Activated CD4-positive, alpha-beta T cell treated with anti-CD3 and anti-CD28 coated beads for 24 hours (primary cell): Measurements from ENCODE around the gene CADM2.

Experiments used
- DNase-seq, 2 donors: peaks; one replicate each; pipeline ENCODE4 v3.0.0-alpha.2; 2020; ENCODE audit warnings: low read depth in 2 of 2

Gene CADM2

DNA sequence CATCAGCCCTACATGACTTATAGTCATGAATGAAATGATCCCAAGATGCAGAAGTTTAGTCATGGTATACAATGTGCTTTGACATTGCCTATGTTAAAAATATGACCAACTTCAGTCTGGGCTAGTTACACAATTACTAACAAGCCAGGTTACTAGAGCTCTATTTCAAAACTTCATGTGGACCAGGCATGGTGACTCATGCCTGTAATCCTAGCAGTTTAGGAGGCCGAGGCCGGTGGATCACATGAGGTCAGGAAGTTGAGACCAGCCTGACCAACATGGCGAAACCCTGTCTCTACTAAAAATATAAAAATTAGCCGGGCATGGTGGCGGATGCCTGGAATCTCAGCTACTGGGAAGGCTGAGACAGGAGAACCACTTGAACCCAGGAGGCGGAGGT, 613.0 kb downstream of the CADM2 start:
- DNase-seq, result no peak

DNA sequence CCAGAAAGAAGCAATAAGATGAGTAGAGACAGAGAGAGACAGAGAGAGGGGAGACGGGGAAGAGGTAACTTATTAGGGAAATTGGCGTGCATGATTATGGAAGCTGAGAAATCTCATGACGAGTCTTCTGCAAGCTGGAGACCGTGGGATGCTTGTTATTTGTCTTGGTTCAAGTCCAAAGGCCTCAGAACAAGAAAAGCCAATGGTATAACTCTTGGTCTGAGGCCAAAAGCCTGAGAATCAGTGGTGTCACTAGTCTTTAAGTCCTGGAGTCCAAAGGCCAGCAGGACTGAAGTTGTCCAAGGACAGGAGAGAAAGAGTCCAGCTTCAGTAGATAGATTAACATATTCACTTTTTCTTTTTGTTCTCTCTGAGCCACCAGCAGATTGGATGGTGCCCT, 613.6 kb downstream of the CADM2 start:
- no peak for DNase-seq

DNA sequence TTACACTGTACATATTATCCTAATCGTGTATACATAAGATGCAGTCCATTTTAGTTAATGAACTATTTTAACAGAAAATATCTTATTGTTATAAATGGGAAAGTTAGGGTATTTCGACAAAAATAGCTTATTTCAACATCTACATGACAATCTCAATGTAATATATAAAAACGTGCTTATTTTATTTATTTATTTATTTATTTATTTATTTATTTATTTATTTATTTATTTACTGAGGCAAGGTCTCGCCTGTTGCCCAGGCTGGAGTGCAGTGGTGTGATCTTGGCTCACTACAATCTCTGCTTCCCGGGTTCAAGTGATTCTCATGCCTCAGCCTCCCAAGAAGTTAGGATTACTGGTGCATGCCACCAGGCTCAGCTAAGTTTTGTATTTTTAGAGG, 614.2 kb downstream of the CADM2 start:
- no peak for DNase-seq

DNA sequence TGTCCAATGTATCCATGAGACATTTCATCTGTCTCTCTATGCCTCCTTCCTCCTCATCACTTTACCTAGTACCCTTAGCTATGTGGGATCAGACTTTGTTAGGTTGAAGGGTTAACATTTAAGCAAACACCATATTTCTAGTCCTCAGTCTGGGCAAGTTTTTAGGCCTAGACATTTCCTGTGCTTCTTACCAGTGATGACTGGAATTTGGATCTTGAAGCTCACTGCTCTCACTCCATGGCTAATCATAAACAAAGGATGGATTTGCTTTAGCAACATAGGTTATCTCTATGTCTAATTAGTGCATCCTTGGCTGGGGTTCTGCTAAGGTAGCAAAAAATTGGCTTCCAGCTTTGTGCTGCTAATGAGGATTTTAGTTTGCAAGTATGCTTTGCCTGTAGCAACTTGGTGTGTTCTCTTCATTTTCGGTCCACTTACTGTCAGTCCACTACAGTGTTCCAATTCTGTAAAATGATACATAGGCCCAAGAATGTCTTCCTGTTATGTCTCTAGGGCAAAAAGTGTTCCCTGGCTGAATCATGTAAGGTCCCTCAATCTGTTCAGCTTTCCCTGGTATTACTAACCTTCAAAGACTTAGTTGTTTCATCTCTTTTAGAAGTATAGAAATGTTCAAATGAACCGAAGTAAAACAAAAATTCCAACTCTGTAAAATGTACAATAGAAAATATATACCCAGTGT, 615.4 kb downstream of the CADM2 start:
- DNase-seq, result no peak

DNA sequence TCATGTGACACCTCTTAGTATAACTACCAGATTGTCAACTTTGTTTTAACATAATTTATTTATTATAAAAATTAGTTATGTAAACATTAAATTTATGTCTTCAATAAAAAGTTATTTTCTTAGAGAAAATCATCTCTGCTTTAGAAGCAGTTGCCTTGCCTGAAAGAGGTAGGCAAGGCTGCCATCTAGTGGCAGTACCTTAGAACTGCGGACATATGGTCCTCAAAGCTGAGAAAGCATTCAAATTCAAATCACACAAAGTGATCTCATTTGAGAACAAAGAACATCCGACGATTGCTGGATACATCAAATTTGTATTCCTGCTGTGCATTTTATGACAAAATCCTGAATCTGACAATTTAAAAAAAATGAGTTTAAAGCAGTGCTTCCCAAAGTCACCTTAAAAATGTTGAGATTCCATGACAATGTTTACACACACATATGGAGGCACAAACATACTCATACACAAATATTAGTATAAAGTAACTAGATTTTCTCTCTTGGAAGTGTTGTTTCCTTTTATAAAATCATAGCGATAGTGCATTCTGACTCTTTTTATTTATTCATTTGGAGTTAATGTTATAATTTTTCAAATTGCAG, 617.4 kb downstream of the CADM2 start:
- peak; percentile 3 to 13 for DNase-seq

DNA sequence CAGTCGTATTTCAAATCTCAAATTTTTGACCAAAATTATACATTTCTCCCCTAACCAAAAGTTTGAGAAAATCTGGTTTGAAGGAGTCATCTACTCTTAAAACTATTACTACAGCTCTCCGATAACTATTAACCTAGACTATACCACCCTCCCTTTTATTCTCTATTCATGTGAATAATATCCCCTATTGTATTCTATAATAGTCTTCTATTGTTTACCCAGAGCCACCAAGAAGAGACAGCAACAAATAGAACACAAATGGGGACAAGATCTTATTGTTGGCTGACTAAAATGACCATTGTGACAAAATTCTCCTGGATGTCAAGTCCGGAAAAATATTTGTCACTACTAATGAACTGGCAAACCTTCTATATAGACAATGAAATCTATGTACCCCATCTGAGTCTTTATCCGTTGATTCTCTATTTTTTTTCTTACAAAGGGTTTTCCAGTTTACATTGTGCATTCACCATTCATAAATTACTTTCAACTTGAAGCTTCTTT, 618.0 kb downstream of the CADM2 start:
- DNase-seq, result no peak

DNA sequence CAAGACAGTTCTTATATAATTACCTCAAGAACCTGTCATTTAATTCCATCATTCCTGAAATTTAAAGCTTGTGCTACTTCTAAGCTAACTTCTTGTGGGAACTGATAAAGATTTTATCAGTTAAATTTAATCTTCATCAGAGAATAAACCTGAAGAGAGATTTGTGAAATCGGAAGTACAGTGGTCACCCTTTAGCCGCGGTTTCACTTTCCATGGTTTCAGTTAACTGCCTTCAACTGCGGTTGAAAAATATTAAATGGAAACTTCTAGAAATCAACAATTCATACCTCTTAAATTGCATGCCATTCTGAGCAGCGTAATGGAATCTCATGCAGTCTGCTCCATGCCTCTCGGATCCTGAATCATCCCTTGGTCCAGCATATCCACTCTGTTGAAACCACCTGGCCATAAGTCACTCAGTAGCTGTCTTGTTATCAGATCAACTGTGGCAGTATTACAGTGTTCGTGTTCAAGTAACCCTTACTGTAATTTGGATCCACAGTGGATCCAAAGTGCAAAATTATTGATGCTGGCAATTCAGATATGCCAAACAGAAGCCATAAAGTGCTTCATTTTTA, 626.1 kb downstream of the CADM2 start:
- DNase-seq, result no peak

DNA sequence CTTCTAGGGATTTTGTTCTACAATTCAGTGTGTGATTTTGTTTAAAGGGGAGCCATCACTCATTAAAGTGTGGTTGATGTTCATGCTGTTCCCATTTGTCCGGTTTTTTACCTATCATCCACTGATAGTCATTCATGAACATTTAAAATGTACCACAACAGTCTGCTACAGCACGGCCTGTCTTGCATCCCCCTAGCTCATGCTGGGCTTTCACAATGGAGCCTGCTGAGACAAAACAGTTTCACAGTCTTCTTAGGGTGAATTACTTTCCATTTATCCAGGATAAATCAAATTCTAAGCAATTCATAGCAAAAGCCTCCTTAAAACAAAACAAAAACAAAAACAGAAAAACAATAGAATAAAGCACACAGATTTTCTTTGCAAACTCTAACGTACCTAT, 627.2 kb downstream of the CADM2 start:
- no peak for DNase-seq

DNA sequence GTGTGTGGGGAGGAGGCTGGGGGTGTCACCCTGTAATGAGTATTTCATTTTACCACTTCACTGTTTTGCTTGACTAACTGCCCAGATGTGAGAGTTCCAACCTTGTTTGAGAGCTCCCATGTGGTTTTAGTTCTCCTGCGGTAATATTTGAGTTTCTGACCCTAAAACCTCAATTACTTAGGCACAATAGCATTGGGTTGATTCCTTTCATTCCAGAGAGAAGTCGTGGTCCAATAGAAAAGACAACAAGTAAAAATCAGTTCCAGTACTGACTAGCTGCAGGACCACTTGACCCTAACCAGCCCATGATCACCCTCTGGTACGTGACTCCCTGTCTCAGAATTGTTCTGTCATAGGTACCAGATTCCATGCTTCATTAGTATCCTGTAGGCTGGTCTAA, 630.4 kb downstream of the CADM2 start:
- DNase-seq, result no peak

DNA sequence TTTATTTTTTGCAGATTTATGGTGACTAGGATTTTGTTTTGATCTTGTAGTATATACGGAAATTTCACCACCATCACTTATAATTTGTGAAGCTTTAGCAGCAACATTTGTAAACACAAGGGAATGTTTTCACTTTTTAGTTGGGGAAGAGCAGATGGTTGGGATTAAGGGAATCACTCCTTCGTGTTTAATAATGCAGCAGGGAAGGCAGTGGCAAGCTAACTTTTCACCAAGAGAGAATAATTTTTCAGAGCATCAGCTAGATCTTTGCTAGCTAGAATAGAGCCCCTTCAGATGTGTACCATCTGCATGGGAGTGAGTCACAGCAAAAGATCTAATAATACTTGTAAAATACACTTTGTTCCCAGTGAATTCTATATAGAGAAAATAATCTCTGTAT, 632.7 kb downstream of the CADM2 start:
- no peak for DNase-seq

DNA sequence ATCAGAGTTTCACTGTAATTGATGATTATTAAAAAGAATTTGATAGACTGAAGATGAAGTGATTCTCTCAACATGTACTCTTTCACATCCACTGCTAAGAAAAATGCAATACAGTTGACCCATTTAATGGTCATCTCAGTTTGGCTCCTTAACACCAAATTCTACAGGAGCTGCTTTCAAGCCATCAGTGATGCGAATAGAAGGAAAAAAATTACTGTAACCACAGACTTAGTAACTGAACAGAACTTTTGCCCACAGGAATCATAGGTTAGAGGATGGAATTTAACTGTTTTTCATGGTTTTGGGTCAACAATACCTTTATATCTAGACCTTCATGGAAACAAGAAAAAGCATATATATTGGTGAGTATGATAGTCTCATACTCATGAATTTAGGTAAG, 633.5 kb downstream of the CADM2 start:
- DNase-seq, result no peak

DNA sequence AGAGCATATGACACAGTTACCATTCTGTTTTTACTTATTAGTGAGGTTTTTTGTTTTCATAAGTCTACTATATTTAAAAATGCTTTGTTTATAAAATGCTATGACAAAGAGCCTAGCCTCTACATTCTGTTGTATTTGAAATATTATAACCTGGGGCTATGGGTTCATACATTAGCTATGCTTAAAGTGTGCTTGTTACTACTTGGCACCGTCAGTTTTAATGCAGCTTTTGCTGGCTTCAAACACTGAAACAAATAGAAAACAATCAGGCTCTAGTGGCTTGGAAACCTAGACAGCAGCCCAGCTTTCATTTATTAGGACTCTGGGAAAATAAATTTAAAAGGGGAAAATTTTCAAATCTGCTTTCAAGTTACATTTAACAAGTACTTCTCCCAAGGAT, 635.9 kb downstream of the CADM2 start:
- DNase-seq, result no peak

DNA sequence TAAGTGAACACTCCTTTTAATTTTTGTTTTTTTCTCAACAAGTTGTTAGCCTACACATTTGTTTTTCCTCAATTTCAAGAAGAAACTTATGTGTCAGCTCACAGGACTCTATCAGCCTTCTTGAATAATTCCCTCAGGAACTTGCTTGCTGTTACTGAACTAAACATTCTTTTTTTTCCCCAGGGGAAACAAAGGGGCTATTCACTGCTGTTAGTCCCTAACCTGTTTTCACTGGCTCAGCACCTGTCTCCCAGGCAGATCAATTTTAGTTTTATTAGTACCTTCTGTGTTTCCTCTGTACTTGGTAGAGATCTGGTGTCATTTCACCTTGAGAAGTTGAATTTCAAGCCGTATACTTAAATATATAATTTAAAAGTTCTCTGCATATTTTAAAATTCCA, 644.6 kb downstream of the CADM2 start:
- no peak for DNase-seq

DNA sequence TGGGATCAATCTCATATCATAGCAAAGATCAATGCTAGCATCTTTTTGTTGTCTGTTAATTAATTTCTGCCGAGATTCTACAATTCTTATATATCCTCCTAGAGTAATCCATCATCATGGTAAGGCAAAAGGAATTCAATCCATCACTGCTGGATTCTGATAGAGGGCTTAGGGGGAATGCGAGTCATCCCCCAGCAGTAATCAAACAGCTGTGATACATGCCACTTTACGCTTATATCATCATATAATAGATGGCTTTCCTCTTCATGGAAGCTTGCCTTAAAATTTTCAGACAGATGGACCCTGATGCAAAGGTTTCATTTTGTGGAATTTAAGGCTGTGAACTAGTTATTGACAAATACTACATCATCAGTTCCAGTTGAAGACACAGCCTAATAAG, 645.9 kb downstream of the CADM2 start:
- DNase-seq, result no peak

DNA sequence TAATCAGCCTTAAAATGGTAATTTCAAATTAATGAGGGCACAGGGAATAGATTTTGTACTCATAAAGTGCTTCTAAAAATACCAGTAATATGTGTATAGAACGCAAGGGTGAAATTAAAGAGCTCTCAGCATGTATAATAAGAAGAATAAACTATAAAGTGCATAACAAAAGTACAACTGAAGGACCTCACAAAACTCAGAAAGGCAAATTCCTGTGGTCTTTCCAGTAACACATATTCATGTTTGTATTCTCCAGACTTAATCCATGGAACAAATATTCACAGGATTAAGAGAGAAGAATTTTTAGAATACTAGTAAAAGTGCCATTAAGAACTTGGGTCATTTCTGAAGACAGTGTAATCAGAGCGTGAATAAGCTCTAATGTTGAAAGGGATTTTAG, 646.3 kb downstream of the CADM2 start:
- DNase-seq, result no peak

DNA sequence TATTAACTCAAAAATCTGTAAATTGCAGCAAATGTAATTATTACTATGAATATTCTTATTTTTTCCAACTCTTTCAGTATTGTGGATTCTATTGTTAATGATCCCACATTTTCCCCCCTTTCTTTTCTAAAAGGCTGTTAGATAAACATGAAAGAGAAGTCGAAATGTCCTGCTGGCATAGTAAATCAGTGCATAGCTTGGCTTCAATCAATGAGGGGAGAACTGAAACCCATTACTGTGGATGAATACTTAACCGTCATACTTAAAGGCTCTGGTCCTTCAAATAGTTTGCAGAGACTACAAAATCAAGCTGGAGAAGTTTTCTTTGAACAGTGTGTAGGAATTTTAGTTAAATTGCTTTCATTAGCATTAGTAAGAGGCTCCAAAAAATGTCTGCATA, 667.9 kb downstream of the CADM2 start:
- DNase-seq, result no peak

DNA sequence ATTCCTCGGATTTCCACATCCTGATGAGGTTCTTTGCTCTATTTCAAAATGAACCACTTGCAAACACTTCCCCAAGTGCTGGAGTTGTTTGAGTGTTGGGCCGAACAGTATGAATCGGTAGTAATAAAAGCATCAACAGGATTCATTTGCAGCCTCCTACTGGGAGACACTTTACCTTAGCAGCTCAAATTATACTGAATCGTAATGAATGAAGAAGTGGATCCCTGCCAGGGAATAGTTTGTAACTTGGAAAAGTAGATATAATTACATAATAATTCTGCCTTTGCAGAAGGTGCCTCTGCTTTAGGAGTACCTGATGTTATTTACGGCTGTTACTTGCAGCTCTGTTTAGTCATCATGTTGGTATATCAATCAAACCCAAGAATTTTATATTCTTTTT, 669.1 kb downstream of the CADM2 start:
- no peak for DNase-seq

DNA sequence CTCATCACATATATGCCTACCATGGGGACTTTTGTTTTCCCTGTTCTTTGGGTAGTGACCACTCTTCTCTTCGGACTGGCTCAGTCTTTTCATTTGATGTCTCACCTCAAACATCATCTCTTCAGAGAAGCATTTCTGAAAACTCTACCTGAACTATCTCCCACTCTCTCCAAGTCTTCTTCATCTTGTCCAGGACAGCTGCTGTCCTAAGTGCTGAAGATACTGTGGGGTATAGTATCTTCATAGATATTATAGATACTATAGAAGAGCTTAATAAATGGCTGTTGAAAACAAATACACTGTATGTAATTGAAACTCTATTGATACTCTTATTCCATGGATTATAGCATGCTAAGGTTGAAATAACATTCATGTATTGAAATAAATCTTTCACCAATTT, 672.3 kb downstream of the CADM2 start:
- DNase-seq, result no peak

DNA sequence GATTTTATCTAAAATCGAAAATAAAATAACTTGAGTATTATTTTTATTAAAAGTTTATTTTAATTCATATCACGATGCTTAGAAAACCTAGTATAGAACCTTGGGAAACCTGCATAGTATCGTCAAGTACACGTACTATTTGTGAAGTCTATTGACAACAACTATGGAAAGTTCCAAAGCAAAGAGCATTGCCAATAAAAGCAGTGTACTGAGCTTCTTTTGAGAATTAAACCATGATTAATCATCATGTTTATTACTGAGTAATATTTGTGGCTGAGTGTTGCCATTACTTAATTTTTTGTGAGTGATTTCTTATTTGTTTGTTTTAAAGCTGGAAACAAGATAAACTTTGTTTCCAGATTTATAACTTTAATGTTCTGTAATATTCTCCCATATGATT, 674.1 kb downstream of the CADM2 start:
- DNase-seq, result no peak

DNA sequence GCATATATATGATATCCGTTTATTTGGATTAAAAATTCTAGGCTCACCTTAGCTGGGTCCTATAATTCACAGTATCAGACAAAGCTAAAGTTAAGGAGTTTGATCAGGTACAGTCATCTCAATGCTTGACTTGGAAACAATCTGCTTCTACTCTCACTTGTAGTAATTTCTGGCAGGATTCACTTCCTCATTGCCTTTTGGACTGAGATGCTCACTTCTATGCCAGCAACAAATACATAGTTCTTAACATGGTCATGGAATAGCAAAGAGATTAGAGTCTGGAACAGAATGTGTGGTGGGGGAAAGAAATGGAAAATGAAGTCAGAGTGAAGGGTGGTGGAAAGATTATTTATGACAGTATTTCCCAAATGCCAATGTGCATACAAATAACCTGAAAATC, 693.6 kb downstream of the CADM2 start:
- no peak for DNase-seq

DNA sequence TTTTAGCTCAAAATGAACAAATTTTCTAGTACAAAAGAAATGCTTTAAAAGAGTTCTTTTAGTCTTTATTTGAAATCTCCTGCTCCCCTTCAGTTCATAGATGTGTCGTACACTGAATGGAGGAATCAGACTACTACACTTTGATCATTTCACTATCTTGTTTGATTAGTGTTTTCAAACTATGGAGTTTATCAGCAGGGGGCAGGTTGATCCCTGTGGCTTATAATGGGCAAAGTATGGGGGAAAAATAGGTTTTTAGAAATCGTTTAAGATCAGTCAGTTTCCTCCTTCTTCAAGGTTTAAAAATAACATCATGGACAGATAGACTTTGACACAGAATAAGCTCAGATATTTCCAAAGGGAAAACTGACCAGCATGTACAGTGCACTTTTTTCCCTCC, 701.7 kb downstream of the CADM2 start:
- no peak for DNase-seq

DNA sequence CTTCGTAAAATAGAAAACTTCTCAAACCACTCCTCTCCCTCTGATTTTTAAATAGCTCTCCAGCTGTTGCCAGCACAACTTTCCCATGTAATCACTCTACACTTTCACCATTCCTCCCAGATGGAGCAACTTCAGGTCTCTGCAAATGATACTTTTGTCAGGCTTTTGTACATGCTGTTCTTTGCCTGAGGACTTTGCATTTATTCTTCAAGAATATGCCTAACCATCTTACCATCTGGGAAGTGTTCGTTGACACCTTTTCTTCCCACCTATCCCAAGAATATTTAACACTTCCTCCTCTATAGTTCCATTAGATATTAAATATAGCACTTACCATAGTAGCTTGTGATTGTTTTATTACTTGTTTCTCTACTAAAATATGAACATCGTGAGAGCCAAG, 703.7 kb downstream of the CADM2 start:
- DNase-seq, result no peak

DNA sequence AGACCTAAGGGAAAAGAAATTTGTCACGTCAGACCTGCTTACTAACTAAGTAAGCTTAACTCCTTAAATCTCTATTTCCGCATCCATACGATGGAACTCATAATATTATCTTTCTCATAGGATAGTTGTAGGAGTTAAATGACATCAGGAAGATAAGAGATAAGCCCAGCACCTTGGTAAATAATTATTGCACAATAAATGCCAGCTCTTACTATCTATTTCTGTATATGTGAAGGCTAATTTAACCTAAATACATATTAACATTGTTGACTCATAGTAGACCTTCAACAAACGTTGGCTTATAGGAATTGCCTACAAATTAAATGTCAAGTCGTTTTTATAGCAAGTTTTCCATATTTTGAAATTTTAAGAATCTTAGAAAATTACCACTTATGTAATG, 709.0 kb downstream of the CADM2 start:
- DNase-seq, result no peak
